Stimulated activated CD4-positive, alpha-beta T cell treated with anti-CD3 and anti-CD28 coated beads, Interleukin-4, amount 100 ng/mL, for 1 hour (primary cell): Measurements from ENCODE around the gene CACFD1.
"Not testable (repeated sequence)": the region's sequence is repeated elsewhere in the genome, so short reads cannot be mapped to it uniquely, and the experiment has no call there.

ENCODE experiments used
- DNase-seq: peaks from one replicate; pipeline ENCODE4 v3.0.0-alpha.2; 2020

The CACFD1 gene

GRCh38 chr9:133441571-133441970 lies 18.2 kb upstream of the CACFD1 start:
- no peak for DNase-seq

GRCh38 chr9:133443248-133443647 lies 16.5 kb upstream of the CACFD1 start:
- DNase-seq: no peak

DNA sequence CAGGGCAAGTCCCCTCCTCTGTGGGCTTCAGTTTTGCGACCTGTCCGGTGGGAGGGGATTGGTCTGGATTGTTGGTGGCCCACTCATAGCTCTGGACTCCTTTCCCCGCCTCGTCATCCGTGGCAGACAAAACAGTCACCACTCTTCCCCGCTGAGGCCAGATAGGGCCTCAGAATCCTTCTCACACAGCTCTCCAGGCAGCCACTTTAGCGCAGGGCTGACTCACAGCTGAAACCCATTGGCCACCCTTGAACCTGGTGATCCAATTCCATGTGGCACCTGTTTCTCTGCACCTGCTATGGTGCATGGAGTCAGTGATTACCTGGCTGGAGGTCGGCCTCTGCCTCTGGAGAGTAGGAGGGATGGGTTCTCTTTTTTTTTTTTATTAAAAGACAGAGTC lies 15.8 kb upstream of the CACFD1 start:
- DNase-seq: no peak

DNA sequence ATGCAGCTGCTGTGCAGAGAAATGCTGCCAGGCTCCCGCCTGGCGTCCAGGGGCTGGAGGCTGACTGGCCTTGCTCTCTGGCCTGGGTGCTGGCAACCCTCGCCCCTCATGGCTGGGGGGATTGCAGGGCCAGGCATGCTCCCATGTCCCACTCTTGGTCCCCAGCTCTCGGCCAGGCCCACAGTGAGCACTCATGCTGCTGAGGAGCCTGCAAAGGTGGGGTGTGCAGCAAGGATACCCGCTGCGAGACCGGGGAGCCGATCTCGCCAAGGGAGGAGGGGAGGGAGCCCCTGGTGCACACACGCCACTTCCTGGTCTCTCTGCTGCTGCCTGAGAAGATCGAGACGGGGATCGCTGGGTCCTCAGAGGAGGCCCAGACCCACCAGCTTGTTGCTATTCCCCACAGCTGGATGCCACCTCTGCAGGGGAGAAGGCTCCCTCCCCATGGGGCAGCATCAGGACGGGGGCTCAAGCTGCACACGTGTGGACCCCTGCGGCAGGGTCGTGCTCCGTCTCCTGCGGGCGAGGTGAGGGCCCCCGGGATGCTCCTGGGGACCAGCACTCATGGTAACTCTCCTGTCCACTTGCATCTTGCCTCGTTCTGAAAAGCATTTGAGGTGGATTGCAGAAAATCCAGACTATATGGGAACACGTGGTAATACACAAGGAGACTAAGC lies 14.3 kb upstream of the CACFD1 start:
- no peak for DNase-seq

- no peak for DNase-seq
Measured at GRCh38 chr9:133448487-133448972, 11.2 kb upstream of the CACFD1 start.

GRCh38 chr9:133449760-133450159 lies 10.0 kb upstream of the CACFD1 start:
- DNase-seq: no peak

- DNase-seq: not testable (repeated sequence)
Measured at GRCh38 chr9:133451865-133452264, 7.9 kb upstream of the CACFD1 start.

- no peak for DNase-seq
Measured at GRCh38 chr9:133452562-133452961, 7.2 kb upstream of the CACFD1 start.

GRCh38 chr9:133453651-133454050 lies 6.1 kb upstream of the CACFD1 start:
- DNase-seq: no peak

DNA sequence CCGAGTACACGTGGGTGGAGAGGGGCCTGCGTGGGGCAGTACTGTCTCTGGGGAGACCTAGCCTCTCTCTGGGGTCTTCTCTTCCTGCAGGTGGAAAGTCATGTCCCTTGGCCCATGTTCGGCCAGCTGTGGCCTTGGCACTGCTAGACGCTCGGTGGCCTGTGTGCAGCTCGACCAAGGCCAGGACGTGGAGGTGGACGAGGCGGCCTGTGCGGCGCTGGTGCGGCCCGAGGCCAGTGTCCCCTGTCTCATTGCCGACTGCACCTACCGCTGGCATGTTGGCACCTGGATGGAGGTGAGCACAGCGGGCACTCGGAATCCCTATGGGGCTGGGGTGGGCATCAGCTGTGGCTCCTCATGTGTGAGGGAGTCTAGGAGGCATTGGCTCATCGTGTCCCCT lies 5.5 kb upstream of the CACFD1 start:
- no peak for DNase-seq

GRCh38 chr9:133454943-133455673 lies 4.7 kb upstream of the CACFD1 start:
- no peak for DNase-seq

DNA sequence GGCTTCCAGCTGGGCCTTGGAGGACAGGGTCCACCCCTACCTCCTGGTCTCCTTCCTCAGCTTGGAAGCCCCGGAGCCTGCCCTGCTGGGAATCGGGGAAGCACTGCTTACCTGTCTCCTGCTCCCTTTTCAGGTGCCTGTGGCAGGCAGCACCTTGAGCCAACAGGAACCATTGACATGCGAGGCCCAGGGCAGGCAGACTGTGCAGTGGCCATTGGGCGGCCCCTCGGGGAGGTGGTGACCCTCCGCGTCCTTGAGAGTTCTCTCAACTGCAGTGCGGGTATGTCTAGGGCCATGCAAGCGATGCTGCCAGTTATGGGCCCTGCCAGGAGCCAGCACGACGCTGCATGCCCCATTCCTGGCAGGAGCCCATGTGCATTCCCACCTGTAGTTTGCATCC lies 3.8 kb upstream of the CACFD1 start:
- DNase-seq: no peak

- no peak for DNase-seq
Measured at GRCh38 chr9:133456409-133456808, 3.4 kb upstream of the CACFD1 start.

GRCh38 chr9:133457233-133457632 lies 2.5 kb upstream of the CACFD1 start:
- DNase-seq: no peak

DNA sequence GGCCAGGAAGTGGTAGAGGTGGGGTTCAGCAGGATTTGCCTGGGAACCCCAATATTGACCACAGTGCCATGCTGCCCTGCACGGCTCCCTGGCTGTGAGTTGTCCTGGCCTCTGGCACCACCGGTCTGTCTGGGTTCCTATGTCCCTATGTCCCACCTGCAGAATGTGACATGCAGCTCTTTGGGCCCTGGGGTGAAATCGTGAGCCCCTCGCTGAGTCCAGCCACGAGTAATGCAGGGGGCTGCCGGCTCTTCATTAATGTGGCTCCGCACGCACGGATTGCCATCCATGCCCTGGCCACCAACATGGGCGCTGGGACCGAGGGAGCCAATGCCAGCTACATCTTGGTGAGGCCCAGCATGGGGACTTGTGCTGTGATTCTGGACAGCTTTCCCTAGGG lies 2.0 kb upstream of the CACFD1 start:
- no peak for DNase-seq

- no peak for DNase-seq
Measured at GRCh38 chr9:133458643-133459312, 1.0 kb upstream of the CACFD1 start.

- DNase-seq: no peak
Measured at GRCh38 chr9:133460405-133461175, 812 bp downstream of the CACFD1 start.

GRCh38 chr9:133461975-133462374 lies 2.2 kb downstream of the CACFD1 start:
- no peak for DNase-seq

GRCh38 chr9:133463234-133463863 lies 3.6 kb downstream of the CACFD1 start:
- no peak for DNase-seq

DNA sequence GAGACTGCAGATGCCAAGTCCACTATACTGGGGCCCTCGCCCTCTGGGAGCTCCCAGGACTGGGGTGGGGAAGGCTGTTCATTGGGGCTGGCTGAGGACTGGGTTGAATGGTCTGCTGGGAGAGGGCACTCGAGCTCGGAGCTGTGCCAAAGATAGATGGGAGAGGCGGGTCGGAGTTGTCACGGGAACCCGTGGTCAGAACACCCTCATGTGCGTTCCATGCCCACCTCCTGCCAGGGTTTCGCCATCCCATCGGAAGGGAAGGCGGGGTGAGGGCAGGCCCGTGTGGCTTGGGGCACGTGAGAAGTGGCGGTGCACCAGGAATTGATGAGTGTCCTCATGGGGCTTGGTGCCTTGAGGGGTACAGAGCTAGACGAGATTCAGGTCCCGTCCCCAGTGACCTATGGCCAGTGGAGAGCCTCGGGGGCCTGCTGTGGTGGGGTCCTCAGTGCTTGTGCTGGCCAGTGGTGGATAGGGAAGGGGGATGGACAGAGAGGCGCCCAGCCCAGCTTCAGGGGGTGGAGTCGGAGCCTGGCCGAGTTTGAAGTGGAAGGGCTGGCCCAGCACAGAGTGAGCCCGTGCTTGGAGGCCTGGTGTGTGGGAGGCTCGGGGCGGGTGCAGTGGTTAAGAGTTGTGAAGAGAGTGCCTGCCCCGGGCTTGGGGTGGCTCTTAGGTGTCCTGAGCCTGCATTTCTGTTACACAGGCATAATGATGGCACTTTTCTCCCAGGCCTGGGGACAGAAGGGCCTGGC lies 4.3 kb downstream of the CACFD1 start:
- no peak for DNase-seq

DNA sequence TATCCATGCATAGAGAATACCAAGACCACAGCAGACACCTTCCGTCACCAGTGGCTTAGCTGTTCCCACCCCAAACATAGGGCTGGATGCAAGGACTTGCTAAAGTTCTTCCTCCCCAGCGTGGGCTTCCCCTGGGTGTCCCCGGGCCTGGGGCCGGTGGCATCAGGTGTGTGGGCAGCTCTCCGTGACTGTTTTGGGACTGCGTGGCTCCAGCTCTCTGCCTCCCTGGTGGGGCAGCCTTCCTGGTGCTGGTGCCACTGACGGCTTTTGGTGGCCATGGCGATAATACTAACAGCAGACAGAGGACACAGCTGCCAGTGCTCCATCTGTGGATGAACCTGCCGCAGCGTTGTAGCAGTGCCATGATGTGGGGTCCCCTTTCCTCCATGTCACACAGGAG lies 4.9 kb downstream of the CACFD1 start:
- DNase-seq: no peak

DNA sequence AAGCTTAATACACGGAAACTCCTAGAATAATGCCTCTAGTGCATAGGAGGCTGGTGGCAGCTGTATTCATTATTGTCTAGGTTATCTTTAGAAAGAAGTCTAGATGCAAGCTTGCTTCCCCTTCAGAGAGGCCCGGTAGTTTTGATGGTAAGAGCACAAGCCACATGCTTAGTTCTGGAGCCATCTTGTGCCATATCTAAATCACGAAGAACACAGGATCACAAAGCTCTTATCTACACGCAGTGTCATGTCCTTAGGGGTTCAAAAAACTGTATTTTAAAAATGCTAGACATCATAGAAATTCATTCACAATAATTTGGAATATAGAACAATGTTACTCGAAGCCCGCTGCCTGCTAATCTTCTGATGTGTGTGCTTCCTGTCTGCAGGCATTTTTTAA lies 6.2 kb downstream of the CACFD1 start:
- no peak for DNase-seq
